HG03175 (cell line): Measurements from ENCODE around the gene LRSAM1.

Experiments used
- ATAC-seq: cut with Tn5 transposase; IDR thresholded peaks from one replicate; pipeline ENCODE4 v1.9.1; 2021; ENCODE audit warnings: mild to moderate bottlenecking, moderate library complexity; ENCODE audit not compliant: unreplicated experiment

Gene LRSAM1

GRCh38 chr9:127494304-127494702, 43.0 kb downstream of the LRSAM1 start:
- no peak for ATAC-seq

DNA sequence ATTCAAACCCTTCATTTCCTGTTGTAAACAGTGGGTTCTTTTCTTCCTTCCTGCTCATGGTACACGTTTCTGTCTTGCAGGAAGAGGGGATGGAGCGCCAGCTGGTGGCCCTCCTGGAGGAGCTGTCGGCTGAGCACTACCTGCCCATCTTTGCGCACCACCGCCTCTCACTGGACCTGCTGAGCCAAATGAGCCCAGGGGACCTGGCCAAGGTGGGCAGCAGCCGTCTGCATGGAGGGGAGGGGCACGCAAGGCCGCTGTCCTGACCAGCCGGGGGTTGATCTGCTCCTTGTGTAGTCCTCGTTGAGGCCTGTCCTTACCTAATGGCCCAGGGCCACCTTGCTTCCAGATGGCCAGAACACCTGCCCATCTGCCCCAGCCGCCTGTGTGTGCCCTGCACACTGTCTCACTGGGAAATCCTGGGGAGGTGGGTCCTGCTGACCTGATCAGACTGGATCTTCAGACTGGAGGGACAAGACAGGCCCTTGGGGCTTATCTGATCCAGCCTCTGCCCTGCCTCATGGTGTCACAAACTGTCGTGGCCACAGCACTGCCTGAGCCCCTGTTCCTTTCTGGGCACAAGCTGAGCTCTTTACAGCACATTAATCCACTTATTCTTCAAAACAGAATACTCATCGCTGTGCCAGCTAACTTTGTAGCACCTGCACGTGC, 44.7 kb downstream of the LRSAM1 start:
- ATAC-seq = no peak

- no peak for ATAC-seq
Measured at GRCh38 chr9:127496974-127497373, 45.7 kb downstream of the LRSAM1 start.

GRCh38 chr9:127497656-127498290, 46.5 kb downstream of the LRSAM1 start:
- ATAC-seq = no peak

GRCh38 chr9:127498298-127498697, 47.0 kb downstream of the LRSAM1 start:
- no peak for ATAC-seq

GRCh38 chr9:127500399-127500798, 49.1 kb downstream of the LRSAM1 start:
- no peak for ATAC-seq

DNA sequence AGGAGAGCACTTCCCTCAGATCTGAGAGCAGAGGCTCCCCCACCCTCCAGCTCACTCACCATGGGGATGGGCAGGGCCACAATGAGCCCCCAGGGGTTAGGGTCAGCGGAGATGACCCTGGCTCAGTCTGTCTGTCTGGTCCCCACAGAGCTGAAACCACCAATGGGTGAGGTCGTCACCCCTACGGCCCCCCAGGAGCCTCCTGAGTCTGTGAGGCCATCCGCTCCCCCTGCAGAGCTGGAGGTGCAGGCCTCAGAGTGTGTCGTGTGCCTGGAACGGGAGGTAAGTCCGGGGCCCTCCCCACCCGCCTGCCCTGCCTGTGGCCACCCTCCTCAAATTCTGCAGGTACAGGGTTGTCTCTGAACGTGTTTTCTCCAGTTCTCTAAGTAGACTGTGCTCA, 49.6 kb downstream of the LRSAM1 start:
- no peak for ATAC-seq

- no peak for ATAC-seq
Measured at GRCh38 chr9:127501821-127502343, 50.6 kb downstream of the LRSAM1 start.

- no peak for ATAC-seq
Measured at GRCh38 chr9:127502706-127503378, 51.5 kb downstream of the LRSAM1 start.

DNA sequence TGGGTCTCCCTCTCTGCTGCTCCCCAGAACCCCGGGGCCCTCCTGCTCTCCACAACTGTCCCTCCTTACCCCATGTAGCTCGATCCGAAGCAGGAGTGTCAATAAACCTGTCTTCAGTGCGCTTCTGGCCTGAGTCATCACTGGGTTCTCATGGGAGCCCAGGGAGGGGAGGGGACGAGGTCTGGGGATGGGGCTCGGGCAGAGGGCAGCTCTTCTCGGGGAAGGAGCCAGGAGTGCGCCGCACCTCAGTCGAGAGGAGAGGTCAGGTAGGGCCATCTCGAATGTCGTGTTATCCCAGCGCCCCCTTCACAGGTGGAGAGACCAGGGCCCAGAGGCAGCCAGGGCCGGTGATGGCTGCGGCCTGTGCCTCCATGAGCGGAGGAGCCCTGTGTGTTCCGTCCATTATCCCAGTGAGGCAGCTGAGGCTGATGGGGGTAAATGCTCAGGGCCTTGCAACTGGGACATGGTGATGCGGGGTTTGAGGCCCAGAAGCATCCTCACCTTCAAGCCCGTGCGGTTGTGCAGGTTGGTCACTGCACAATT, 52.1 kb downstream of the LRSAM1 start:
- ATAC-seq = peak; percentile 15

DNA sequence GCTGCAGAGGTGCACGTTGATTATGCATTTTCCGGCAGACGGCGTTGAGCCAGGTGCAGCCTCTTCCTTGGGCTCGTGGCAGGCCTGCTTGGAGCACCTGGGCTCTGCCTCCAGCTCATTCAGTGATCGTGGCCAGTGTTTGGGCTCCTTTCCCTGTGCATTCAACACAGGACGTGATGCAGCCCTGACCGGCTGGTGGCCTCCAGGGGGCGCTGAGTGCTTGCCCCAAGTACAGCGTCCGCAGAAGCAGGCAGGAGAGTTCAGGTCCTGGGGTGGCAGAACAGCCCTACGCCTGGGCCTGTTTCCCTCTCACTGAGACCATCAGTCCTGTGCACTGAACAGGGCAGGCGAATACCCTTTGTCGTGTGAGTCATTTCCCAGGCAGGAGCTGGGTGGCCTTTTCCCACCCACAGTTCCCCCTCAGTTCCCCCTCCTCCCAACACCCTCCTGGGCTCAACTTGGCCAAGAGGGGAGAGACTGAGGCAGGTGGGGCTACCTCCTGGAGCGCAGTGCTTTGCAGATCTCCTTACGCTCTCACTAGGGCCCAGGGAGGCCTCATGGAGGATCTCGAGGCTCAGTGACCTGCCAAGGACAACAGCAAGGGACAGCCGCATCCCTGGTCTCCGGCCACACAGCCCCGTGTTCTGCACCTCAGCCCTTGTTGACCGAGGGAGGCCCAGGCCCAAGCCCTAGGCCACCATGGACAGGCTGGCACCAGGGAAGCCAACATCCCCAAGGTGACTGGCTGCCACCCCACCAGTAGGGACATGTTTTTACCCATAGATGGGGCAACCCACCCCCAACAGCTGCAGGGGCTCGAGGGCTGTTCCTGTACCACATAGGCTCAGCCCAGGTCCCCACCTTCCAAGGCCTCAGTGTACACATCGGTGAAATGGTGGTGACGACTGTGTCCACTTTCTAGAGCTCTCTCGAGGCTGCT, 52.9 kb downstream of the LRSAM1 start:
- peak; percentile 44 for ATAC-seq

GRCh38 chr9:127504887-127505251, 53.6 kb downstream of the LRSAM1 start:
- ATAC-seq = no peak

DNA sequence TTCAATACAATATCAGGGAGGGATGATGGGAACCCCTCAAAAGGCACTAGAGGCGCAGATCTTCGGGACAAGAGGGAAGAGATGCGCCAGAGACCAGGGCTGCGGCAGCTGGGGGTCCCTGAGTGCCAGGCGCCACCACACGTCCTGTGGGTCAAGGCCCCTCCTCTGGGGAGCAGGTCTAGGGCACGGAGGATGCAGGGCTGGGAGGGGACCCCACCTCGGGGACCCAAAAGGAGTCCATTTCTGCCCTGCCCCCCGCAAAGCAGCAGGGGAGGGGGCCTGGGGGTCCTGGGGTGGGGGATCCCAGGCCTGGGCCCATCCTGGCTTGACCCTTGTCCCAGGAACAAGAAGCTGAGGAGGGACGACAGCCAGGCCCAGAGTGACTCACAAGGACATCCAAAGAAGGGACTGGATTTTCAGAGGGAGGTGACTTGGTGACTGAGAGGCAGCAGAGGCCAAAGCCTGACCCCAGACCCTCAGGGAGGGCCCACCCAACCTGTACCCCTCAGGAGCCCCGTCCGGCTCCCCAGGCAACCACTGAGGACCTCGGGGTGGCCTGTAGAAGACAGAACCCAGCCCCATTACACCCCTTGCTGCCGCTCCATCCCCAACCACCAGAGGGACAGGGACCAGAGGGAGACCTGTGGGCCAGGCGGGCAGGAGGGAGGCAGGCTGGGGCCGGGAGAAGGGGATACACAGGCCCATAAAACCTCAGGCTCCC, 54.2 kb downstream of the LRSAM1 start:
- ATAC-seq = no peak

DNA sequence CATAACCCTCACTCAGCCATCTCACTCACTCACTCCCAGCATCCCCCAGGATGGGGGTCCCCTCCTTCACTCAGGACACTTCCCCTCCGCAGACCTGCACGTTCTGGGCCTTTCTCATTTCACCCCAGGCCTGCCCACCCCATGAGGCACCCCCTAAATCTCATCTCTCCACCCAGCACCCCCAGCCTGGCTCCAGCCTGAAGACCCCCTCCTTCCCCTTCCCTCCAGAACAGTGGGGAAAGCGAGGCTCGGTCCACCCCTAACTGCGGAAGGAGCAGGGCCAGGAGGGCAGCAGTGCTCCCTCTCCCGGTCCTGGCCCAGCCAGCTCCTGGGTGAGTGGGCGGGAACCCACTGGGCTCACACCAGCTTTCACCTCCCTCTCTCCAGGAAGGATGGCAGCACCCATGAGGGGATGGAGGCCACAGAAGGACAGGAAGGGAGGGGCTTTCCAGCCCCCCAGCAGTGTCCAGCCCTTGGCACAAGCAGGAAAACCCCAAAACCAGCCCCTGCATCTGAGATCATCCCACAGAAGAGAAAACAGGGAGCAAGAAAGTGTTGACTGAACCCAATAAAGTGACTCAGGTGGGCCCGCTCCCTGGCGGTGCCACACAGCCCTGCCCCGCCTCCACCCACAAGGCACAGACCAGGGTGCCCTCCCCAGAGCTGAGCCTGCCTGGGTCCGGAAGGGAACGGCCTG, 55.0 kb downstream of the LRSAM1 start:
- no peak for ATAC-seq

- ATAC-seq = no peak
Measured at GRCh38 chr9:127506814-127507750, 55.8 kb downstream of the LRSAM1 start.

DNA sequence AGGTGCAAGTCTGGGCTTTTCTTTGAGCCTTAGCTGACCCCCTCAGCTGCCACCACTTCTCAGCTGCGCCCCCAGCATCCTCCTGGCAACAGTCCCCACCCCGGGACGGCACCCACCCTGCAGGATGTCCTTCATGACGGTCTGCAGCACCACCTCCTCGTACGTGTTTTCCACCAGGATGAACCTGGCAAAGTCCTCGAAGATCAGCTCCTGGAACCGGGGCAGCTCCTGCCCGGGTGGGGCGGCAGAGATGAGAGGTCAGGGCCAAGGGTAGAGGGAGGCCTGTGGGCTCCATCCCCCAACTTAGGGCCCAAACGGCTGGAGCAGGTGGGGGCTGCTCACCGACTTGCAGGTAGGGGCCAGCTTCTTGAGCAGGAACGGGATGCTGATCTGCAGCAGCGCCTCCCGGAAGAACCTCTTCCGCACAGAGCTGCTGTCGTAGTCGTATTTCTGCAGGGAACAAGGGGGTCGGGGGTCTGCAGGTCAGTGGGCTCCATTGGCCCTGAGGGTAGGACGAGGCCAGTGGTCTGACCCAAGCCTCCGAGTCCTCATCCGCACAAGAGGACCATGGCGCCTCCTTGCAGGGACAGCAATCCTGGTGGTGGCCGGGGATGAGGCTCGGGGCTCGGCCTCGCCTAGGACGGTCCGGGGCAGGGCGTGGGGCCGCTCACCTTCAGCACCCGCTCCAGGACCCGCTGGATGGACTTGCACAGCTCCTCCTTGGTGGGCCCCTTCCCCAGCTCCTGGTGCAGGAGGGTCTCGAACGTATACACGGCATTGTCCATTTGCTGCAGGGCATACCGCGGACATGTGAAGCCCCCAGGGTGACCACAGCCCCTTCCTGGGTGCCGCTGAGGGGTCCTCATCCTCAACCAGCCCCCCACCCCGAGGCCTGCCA, 56.7 kb downstream of the LRSAM1 start:
- ATAC-seq = no peak

GRCh38 chr9:127508901-127509260, 57.6 kb downstream of the LRSAM1 start:
- no peak for ATAC-seq
